IPS DF 4.7 (cell line): ENCODE data around the gene SLC38A1.
"Not testable (repeated sequence)": the region's sequence is repeated elsewhere in the genome, so short reads cannot be mapped to it uniquely, and the experiment has no call there.

Experiments used
- DNase-seq: peaks from one replicate; pipeline ENCODE4 v3.0.0-alpha.2; 2013; ENCODE audit warnings: low spot score; ENCODE audit errors: extremely low read depth

Gene SLC38A1

DNA sequence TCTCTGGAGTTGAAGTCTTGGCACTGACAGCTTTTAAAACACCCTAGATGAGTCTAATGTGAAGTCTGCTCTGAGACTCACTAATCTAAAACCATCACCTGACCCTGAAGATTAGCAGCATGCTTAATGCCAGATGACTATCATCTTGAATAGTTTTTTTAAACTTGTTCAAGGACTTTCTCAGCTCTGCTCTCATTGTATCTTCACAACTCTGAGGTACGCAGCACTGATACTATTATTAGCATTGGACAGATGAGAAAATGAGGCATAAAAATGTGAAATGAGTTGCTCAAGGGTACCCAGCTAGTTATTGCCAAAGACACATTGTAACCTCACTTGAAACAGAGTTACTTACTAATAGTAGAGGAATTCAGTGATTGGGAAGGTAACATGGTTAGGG lies 4.8 kb downstream of the SLC38A1 start:
- DNase-seq, result no peak

DNA sequence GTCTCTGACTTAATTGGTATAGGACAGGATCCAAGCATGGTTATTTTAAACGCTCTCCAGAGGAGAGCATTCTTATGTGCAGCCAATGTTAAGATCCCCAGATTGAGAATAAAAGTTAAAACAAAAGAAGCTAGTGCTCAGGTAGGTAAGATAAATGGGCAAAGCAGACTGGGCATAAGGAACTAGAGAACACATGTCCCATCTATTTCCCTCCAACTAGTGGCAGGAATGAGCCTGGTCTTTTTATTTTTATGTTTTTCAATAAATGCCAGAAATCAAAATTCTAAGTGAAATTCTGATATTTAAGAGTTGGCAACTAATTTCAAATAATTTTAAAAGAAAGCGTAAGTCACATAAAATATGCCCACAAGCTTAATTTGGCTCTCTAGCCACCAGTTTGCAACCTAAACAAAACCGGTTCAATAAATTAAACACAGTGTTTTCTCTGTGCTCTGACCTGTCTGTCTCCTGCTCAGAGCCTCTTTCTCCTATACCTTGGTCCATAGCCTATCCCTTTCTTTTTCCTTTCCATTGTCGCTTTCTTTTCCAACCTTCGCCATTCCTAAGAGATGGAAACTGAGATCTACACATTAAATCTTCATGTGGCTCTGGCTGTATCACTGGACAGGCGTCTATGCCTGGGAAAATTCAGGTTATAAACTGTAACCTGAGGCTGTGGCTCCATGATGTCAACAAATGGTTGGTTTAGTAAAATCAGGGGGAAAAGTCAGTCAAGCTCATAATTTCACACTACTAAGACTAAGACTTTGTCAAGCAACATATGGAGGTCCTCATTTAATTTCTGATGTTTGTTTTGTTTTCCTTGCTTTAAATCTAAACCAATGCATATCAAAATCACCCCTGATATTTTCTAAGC lies 5.5 kb downstream of the SLC38A1 start:
- no peak for DNase-seq

DNA sequence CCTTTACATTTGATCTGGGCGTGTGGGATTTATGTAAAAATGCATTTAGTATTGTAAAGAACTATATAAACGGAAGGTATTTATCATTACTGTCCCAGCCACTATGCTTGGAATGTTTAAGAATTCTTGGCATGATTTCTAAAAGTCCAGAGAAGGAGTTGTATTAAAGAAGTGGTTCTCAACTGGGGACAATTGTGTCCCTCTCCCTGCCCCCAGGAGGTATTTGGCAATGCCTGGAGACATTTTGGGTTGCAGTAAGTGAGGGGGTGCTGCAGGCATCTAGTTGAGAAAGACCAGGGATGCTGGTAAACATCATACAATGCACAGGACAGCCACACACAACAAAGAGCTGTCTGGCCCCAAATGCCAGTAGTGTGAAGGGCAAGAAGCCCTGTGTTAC lies 7.2 kb downstream of the SLC38A1 start:
- no peak for DNase-seq

DNA sequence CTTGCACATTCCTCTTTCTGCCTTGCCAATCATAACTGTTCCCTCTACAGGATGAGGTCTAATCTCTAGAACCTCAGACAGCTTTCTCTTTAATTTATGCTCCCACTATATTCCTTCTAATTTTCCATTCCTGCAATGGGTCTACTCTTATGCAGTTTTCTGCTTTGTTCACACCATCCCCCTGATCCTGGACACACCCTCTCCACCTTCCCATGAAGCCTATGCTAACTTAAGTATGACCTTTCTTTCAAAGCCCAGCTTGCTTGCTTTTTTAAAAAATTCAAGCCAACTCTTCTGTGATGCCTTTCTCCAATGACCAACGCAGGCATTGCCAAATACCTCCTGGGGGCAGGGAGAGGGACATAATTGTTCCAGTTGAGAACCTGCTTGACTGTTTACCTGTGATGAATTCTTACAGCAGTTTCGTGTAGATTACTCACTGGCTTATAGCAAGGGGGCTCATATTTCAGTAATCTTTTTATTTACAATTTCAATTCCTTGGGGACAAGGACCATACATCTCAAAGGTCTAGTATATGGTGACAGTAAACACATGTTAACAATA lies 7.8 kb downstream of the SLC38A1 start:
- DNase-seq, result no peak

DNA sequence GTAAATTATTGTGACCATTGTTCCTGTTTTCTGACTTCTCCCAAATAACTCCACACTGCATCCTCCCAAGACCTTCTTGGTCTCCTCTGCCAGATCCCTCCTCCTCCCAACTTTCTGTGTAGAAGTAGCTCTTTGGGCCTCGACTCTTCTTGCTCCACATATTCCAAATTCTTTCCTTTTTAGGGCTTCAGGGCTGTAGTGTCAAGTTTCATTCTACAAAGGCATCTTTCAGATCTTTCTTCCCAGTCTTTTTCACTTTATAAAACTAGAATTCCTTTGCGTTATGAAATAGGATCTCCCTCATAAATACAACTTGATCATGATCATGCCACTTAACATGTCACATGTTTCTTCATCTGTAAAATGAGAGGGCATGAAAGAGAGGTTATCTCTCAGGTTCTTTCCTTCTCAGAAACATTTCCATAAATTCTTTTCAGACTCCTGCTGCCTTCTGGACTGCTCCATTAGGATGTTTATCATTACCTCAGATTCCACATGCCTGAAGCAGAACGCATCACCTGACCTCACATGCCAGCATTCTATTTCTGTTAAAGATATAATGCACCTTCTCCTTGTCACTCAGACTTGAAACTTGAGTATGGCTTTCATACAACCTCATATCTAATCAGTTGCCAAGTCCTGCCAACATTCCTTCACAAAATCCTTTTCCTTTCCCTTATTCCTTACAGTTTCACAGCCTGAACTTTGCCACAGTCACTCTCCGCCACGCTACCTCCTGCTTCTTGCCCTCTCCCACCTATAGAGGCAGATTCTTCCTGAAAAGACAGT lies 8.5 kb downstream of the SLC38A1 start:
- DNase-seq, result no peak

DNA sequence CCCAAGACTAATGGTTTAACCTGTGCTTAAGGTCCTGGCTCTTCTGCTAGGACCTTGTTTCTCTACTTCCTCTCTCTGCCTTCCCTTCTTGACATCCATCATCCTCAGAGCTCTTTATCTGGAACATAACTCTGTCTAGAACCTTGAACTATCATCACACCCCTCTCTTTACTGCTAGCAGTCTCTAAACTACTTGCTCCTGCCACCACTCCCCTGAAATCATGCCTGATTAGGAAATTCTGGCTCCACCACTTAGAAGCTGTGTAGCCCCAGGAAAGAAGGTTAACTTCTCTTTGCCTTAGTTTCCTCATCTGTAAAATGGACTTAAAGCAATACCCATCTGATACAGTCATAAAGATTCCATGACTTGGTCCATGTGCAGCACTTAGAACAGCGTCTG lies 9.1 kb downstream of the SLC38A1 start:
- no peak for DNase-seq

DNA sequence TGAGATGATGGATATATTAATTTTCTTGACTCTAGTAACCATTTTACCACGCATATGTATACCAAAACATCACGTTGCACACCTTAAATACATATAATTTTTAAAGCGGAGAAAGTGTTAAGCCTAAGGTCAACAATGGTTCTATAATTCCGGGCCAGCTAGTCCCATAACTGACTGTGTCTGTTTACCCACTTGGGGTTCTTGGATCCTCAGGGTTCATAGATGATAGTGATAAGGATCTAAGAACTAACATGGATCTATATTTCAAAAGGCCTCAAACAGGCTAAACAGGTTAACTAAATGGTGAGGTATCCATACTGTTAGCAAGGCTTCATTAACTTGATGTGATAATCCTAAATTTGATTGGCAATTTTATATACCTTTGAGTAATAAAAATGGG lies 9.8 kb downstream of the SLC38A1 start:
- DNase-seq, result no peak

DNA sequence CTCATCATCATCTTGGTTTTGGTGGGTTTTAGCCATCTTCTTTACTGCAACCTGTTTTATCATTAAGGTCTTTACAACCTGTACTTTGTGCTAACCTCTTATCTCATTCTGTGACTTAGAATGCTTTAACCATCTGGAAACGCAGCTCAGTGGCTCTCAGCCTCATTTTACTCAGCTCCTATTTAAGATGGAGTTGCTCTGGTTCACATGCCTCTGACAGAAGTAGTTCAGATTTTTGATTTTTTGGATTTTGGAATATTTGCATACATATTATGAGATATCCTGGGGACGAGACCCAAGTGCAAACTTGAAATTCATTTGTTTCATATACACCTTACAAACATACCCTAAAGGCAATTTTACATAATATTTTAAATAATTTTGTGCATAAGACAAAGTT lies 10.7 kb downstream of the SLC38A1 start:
- DNase-seq, result no peak

DNA sequence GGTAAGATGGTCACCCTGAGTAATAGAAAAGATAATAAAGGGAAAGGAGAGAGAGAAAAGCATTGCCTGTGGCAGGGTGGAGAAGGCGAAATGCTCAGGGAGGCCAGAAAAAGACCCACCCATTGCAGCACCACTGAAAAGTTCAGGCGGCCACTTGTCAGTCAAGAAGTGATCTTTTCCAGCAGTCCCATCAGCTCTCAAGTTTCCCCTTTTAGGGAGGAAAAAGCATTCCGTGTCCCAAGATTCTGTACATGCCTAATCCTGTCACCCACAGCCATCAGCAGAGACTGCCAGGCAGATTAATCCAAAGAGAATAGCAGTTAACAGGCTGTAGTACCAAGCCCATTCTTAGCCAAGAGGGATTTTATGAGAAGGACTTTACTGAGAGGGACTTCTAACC lies 11.9 kb downstream of the SLC38A1 start:
- DNase-seq, result no peak

DNA sequence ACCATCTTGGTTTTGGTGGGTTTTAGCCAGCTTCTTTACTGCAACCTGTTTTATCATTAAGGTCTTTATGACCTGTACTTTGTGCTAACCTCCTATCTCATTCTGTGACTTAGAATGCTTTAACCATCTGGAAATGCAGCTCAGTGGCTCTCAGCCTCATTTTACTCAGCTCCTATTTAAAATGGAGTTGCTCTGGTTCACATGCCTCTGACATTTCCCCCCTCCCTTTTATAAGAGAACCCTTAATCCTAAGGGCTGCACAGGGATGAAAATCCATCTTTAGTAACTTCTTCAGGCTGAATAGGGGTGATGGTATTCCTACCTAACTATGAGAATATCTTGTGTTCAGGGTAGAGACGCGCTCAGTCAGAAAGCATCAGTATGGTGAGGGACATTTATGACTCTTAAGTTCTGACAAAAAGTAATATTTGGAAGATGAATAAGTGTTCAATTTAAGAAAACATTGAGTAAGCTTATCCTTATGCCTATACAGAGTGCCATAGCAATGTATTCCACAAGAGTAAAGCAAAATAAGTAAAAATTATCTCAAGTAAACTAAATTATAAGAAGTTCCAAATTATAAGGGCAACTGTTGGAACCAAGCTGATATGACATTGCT lies 15.2 kb downstream of the SLC38A1 start:
- no peak for DNase-seq

DNA sequence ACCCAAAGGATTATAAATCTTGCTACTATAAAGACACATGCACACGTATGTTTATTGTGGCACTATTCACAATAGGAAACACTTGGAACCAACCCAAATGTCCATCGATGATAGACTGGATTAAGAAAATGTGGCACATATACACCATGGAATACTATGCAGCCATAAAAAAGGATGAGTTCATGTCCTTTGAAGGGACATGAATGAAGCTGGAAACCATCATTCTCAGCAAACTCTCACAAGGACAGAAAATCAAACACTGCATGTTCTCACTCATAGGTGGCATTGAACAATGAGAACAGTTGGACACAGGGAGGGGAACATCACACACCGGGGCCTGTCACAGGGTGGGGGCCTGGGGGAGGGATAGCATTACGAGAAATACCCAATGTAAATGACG lies 16.8 kb downstream of the SLC38A1 start:
- DNase-seq, result not testable (repeated sequence)

DNA sequence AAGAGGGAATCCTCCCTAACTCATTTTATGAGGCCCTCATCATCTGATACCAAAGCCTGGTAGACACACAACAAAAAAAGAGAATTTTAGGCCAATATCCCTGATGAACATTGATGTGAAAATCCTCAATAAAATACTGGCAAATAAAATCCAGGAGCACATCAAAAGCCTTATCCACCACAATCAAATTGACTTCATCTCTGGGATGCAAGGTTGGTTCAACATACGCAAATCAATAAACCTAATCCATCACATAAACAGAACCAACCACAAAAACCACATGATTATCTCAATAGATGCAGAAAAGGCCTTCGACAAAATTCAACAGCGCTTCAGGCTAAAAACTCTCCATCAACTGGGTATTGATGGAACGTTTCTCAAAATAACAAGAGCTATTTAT lies 18.9 kb downstream of the SLC38A1 start:
- DNase-seq, result not testable (repeated sequence)

DNA sequence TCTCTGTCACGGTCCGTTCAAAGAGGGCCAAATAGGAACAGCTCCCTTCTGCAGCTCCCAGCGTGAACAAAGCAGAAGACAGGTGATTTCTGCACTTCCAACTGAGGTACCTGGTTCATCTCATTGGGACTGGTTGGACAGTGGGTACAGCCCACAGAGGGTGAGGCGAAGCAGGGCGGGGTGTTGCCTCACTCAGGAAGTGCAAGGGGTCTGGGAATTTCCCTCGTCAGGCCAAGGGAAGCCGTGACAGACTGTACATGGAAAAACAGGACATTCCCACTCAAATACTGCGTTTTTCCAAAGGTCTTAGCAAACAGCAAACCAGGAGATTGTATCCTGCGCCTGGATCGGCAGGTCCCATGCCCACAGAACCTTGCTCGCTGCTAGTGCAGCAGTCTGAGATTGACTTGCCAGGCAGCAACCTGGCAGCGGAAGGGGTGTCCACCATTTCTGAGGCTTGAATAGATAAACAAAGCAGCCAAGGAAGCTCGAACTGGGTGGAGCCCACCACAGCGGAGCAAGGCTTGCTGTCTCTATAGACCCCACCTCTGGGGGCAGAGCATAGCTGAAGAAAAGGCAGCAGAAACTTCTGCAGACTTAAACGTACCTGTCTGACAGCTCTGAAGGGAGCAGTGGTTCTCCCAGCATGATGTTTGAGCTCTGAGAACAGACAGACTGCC lies 22.7 kb downstream of the SLC38A1 start:
- no peak for DNase-seq

DNA sequence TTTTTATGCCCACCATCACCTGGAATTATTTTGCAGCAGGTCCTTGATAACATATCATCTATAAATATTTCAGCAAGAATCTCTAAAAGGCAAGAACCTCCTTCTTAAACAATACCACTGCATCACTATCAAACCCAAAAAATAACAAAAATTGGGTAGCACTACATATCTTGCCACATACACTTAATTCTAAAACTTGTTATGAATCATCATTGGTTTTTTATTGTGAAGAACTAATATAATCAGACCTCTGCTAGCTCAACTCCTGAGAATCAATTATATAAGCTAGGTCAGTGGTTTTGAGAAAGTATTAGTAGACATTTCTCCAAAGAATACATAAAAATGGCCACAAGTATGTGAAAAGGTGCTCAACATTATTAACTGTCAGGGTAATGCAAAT lies 23.8 kb downstream of the SLC38A1 start:
- DNase-seq, result no peak

DNA sequence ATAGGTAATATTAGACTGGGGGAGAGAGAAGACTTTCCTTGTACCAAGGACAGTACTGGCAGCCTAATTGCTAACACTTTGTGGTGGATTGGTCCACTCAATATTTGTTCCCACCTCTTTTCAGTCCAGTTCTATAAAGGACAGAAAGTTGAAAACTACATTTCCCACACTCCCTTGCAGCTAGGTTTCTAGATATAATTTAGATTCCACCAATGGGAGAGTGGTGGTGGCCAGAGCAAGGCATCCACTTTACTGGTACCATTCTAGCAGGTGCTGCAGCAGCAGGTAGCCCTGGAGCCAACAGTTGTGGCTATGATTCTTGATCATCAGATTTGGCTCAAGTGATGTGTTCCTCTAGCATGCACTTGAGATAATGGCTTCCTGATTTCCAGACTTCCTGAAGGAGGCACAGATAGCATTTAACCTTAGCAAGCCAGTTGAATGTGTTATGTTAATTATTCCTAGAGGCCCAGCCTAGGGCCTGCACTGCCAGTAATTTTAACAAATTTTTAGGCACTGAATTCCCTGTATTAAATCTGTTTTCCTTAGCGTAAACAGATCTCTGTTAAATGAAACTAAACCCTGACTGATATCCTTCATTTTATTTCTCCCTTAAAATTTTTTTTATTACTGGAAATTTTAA lies 24.4 kb downstream of the SLC38A1 start:
- DNase-seq, result no peak

DNA sequence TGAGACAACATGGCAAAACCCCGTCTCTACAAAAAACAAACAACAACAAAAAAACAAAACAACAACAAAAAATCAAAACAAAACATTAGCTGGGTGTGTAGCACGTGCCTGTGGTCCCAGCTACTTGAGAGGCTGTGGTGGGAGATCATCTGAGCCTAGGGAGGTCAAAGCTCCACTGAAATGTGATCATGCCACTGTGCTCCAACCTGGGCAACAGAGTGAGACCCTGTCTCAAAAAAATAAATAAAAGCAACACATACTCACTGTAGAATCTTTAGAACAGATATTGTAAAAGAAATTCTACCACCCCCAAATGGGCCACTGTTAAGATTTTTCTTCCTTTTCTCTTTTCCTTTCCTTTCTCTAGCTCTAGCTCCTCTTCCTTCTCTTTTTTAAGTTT lies 26.3 kb downstream of the SLC38A1 start:
- no peak for DNase-seq

DNA sequence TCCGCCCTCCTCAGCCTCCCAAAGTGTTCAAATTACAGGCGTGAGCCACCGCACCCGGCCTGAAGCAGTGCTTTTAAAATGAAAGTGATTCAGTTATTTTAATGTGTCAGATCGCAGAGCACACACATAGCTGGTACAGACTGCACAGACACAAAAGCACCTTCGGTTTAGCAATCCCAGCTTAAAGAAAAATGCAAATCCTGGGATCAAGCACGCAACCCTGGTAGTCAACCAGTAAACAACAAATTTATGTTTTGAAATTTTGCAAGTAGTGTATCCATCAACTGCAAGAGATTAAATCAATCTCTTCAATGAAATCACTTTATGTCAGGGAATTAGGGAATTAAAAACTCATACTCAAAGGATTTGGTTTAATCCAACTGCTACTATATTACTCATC lies 28.4 kb downstream of the SLC38A1 start:
- no peak for DNase-seq

DNA sequence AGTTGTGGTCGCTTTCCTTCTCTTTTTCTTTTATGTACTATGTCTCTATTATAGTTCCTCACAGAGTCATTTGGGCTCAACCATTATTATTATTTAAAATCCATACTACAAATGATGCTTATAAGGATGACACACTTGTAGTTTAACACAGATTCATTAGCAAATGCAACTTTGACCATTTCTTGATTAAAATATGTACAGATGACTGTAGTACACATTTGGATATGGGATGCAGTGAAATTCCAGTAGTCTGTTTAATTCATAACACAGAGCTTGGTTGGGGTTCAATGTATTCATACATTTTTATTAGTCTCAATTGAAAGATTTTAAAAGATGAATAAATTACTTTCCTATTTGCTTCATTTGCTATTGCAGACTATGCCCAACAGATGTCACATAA lies 30.0 kb downstream of the SLC38A1 start:
- DNase-seq, result no peak

DNA sequence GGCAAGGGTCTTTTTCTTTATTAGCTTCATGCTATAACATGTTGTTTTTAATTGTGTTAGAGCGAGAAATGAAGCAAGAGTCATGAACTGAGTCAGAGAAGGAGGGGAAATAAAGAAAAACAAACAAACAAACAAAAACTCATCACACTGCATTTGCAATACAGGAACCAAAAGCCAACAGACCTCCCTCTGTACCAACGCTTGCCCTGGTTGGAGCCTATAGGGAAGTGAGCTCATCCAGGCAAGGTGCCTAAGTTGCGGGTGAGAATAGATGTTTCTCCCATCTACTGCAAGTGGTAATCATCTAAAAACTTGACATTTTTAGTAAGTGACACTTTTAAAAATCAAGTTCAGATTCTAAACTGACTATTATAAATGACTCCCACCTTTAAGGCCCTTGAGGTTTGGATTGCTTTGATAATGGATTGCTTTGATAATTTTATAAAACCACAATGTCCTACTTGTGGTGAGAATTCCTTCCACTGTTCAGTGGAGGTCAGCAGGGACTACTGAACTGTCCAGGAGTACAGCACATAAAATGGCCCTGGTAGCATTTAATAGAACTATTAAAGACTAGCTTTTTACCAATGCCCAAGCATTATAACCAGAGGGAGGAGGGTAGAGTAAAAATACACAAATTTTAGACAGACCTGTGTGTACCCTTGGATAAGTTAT lies 31.3 kb downstream of the SLC38A1 start:
- DNase-seq, result no peak

DNA sequence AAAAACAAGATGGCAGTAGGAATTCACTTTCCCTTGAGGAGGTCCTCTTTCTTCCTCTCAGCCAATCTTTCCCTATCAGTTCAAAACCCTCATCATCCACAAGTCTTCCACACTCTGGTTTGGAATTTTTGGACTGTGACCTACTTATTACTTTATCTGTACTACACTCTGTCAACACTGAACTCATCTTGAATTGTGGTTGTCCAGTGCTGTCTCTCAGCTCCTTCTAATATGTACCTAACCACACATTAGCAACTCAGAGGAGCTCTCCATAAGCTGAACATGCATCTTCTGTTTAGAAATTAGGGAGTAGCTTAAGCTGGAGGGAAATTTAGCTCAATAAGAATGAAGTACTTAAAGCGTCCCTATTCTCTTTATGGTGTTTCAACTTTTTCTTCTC lies 34.8 kb downstream of the SLC38A1 start:
- DNase-seq, result no peak
